Choroid plexus epithelial cell (primary cell): ENCODE measurements around the gene GABARAP.

Source experiments
- DNase-seq: peaks from one replicate; pipeline ENCODE4 v3.0.0-alpha.2; 2010; ENCODE audit warnings: low read depth
- H3K4me3 ChIP-seq: 2 replicates; pipeline ENCODE4 v1.5.1; 2011; ENCODE audit warnings: low read depth, mild to moderate bottlenecking, control low read depth, low read length, moderate library complexity
- TF ChIP-seq, protein P1 (sequence below): conservative IDR thresholded peaks from 2 replicates; pipeline ENCODE4 v1.5.1; 2011; ENCODE audit warnings: low read depth, mild to moderate bottlenecking, control low read depth, inconsistent platforms, low read length, moderate library complexity

GABARAP gene

DNA sequence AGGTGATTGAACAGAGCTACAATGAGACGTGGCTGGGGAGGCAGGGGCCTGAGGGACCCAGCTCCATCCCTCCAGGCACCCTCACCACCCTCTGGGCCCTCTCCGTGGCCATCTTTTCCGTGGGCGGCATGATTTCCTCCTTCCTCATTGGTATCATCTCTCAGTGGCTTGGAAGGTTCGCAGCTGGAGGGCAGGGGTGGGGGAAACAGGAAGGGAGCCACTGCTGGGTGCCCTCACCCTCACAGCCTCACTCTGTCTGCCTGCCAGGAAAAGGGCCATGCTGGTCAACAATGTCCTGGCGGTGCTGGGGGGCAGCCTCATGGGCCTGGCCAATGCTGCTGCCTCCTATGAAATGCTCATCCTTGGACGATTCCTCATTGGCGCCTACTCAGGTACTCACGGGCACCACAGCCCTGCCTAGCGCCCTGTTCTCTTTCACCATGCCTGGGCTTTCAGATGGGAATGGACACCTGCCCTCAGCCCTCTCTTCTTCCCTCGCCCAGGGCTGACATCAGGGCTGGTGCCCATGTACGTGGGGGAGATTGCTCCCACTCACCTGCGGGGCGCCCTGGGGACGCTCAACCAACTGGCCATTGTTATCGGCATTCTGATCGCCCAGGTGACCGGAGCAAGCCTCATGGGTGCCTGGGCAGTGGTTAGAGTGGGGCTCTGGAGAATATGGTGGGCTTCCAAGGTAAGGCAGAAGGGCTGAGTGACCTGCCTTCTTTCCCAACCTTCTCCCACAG is 41.4 kb upstream of the GABARAP start:
- no peak for DNase-seq
- H3K4me3 ChIP-seq, result no peak overlapping the region
- TF ChIP-seq, protein P1, sequence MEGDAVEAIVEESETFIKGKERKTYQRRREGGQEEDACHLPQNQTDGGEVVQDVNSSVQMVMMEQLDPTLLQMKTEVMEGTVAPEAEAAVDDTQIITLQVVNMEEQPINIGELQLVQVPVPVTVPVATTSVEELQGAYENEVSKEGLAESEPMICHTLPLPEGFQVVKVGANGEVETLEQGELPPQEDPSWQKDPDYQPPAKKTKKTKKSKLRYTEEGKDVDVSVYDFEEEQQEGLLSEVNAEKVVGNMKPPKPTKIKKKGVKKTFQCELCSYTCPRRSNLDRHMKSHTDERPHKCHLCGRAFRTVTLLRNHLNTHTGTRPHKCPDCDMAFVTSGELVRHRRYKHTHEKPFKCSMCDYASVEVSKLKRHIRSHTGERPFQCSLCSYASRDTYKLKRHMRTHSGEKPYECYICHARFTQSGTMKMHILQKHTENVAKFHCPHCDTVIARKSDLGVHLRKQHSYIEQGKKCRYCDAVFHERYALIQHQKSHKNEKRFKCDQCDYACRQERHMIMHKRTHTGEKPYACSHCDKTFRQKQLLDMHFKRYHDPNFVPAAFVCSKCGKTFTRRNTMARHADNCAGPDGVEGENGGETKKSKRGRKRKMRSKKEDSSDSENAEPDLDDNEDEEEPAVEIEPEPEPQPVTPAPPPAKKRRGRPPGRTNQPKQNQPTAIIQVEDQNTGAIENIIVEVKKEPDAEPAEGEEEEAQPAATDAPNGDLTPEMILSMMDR, result no peak

DNA sequence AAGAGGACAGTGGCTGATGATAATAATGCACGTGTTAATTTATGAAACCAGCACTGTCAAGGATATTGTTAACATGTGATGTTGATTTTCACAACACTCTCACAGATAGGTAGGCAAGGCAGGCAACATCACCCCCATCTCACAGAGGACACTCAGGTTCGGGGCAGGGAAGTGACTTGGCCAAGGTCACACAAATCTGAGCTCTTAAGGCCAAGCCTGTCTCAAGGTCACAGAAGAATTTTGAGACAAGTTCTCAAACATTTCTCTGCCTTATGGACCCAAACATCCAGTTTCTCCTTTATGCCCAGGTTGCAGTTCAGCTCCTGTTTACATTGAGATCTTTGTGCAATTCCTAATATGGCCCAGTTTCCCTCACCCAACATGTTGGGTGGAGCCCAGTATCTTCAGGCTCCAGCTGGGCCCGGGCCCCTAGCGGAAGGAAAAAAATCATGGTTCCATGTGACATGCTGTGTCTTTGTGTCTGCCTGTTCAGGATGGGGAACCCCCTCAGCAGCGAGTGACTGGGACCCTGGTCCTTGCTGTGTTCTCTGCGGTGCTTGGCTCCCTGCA is 40.6 kb upstream of the GABARAP start:
- H3K4me3 ChIP-seq, result no peak overlapping the region
- TF ChIP-seq, protein P1, result no peak
- DNase-seq, result no peak

DNA sequence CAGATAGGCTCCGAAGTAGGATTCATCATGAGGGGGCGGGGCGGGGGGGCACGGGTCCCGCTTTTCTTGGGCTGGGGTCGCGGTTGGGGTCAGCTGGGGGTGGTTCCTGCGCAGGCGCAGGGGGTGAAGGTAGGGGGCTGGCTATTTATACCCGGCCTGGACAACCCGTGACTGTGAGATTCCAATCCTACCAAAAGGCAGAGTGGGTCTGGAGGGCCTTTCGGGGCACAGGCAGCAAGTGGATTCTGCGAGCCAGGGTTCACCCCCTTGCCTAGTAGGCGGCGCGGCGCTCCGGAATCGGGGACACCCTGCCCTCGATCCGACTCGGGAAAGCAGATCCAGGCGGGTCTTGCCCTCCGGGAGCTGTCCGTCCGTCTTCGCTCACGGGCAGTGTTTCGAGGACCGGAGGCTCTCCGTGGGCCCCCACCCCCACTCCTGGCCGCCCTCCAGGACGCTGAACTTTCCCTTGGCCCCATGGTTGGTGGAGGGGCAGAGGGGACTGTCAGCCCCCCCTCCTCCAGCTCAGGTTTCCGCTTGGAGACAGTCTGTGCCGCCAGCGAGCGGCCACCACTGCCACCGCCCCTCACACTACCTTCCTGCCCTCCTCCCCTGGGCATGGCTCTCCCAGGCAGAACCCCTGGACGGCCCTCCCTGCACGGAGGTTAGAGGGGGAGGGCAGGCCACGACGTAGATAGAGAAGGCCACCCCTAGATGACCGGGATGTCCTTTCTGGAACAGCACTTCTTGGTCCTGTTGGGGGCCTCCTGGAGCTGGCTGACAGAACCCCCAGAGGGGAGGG is 39.9 kb upstream of the GABARAP start:
- peak overlapping the region; percentile 54 for H3K4me3 ChIP-seq
- TF ChIP-seq, protein P1, result no peak
- DNase-seq, result no peak

DNA sequence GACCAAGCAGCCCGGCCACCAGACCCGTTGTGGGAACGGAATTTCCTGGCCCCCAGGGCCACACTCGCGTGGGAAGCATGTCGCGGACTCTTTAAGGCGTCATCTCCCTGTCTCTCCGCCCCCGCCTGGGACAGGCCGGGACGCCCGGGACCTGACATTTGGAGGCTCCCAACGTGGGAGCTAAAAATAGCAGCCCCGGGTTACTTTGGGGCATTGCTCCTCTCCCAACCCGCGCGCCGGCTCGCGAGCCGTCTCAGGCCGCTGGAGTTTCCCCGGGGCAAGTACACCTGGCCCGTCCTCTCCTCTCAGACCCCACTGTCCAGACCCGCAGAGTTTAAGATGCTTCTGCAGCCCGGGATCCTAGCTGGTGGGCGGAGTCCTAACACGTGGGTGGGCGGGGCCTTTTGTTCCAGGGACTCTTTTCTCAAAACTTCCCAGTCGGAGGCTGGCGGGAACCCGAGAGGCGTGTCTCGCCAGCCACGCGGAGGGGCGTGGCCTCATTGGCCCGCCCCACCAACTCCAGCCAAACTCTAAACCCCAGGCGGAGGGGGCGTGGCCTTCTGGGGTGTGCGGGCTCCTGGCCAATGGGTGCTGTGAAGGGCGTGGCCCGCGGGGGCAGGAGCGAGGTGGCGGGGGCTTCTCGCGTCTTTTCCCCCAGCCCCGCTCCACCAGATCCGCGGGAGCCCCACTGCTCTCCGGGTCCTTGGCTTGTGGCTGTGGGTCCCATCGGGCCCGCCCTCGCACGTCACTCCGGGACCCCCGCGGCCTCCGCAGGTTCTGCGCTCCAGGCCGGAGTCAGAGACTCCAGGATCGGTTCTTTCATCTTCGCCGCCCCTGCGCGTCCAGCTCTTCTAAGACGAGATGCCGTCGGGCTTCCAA is 39.1 kb upstream of the GABARAP start, which contains the start of gene SLC2A4:
Gene SLC2A4 (plus strand): TSS at position 645 of the 879 bp plus-strand sequence. CDS start 217 bp downstream, at position 862.
- peak within 1 kb of the TSS; percentile 54 for H3K4me3 ChIP-seq
- TF ChIP-seq, protein P1, result no peak
- peak; percentile 96 for DNase-seq

DNA sequence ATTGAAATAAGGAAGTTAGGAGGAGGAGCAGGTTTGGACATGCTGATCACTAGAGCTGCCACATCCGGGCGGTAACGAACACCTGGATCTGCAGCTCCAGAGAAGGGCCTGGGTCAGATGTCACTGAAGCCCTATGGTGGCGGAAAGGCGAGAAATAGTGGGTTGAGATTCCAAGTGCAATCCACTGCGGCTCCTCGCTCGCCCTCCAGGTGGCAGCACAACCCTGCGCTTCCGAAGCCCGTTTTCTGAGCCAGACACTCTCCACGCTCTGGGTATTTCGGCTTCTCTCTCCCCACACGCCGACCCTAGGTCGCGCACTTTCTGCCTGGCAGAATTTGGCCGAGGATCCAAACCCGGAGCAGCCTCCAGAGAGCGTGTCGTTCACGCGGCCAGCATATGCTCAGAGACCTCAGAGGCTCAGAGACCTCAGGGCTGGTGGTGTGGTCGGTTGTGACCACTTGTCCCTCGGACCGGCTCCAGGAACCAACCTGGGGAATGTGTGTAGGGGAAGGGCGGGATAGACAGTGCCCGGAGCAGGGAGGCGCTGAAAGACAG is 38.3 kb upstream of the GABARAP start:
- peak; percentile 82 for DNase-seq
- peak overlapping the region; percentile 37 for H3K4me3 ChIP-seq
- TF ChIP-seq, protein P1, result peak; percentile 95

DNA sequence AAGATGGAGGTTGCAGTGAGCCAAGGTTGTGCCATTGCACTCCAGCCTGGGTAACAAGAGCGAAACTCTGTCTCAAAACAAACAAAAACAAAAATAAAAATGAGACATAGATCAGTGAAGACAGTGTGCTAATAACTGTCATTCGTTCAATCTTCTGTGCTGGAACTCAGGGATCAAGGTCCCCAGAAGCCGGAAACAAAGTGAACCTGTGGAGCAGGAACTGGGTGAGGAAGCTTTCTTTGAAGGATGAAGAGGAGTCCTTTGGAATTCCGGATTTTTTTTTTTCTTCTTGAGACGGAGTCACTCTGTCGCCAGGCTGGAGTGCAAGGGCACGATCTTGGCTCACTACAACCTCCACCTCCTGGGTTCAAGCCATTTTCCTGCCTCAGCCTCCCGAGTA is 37.2 kb upstream of the GABARAP start:
- DNase-seq, result no peak
- H3K4me3 ChIP-seq, result no peak overlapping the region
- TF ChIP-seq, protein P1, result no peak
